HG03457 (cell line): ENCODE results near the gene RAMP2.

Source experiments
- ATAC-seq: cut with Tn5 transposase; IDR thresholded peaks from one replicate; pipeline ENCODE4 v1.9.1; 2021; ENCODE audit warnings: moderate number of reproducible peaks; ENCODE audit not compliant: unreplicated experiment

The RAMP2 gene

DNA sequence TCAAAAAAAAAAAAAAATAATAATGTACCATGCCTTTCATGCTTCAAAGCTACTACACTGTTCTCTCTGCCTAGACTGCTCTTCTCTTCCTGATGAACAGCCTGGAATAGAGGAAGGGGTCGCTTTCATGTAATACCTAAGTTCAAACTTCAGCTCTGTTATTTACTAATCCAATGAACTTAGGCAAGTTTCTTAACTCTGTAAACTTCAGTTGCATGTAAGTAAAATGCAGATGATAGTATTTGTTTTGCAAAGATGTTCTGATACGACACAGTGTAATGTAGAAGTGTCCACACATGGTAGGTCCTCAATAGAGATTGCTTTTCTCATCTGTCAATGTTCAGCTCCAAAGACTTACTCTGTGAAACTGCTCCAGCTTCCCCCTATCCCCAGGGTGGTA is 30.9 kb downstream of the RAMP2 start:
- no peak for ATAC-seq

- ATAC-seq, result no peak
Observed at GRCh38 chr17:42792545-42792944, 31.5 kb downstream of the RAMP2 start.

- no peak for ATAC-seq
Observed at GRCh38 chr17:42795061-42795460, 34.0 kb downstream of the RAMP2 start.

GRCh38 chr17:42795465-42795864 is 34.4 kb downstream of the RAMP2 start:
- ATAC-seq, result no peak

DNA sequence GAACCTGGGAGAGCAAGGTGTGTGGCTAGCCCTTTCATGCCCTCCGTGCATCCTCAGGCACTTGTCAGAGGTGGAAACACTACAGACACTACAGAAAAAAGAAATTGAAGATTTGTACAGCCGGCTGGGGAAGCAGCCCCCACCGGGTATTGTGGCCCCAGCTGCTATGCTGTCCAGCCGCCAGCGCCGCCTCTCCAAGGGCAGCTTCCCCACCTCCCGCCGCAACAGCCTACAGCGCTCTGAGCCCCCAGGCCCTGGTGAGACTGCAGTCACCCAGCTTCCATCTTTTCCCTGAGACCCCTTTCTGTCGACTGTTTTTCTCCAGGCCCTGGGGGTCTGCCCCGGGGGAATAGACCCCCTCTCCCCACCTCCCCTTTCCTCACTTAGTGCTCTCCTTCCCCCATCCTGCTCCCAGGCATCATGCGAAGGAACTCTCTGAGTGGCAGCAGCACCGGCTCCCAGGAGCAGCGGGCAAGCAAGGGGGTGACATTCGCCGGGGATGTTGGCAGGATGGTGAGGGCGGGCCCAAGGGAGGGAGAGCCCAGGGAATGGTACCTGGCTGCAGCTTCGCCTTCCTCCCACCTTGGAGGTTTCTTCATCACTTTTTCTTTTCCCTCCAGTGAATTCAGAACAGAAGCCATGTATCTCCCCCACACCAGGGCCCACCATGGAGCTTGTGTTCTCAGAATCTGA is 35.2 kb downstream of the RAMP2 start:
- ATAC-seq, result no peak

GRCh38 chr17:42797067-42798007 is 36.3 kb downstream of the RAMP2 start:
- ATAC-seq, result no peak

- no peak for ATAC-seq
Observed at GRCh38 chr17:42798011-42798382, 37.0 kb downstream of the RAMP2 start.

GRCh38 chr17:42798383-42799380 is 37.7 kb downstream of the RAMP2 start, which contains the start of the genes CNTD1 and COA3:
Gene CNTD1 (plus strand): TSS chr17:42798861. CDS start chr17:42799068, 207 bp downstream.
Gene COA3 (minus strand): TSS chr17:42798704. CDS start chr17:42798681, 23 bp downstream.
- no peak for ATAC-seq

DNA sequence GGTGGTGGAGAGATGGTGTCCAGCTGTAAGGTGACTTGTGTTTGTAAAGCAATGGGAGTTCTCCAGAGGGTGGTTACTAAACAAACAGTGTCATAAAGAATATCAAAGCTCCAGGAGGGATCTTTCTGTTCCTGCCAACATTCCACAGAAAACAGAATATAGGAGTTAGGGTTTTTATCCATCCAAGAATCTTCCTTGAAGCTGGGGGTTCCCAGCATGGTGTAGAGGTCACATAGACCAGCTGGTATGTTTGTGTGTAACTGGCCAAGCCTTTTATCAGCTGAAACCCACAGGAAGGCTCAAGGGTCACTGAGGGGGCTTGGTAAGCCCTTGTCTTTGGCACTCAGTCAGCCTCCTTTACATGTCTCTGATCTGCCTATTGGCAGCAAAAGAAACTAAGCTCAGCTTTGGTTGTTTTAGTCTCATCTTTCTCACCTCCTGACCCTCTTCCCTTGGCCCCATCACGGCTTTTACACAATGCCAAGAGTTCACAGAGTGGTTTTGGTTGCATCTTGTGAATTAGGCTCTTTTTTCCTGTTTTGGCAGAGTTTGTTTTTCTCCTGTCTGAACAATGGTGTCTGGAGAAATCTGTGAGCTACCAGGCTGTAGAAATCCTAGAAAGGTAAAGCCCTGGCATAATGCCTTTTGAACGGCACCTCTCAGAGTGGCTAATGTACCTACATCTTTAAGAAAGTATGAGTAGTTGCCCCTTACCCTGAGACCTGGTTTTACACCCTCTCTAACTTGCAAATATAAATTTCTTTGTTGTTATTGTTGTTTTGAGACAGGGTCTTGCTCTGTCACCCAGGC is 42.3 kb downstream of the RAMP2 start:
- no peak for ATAC-seq

- ATAC-seq, result no peak
Observed at GRCh38 chr17:42804918-42805367, 43.9 kb downstream of the RAMP2 start.

DNA sequence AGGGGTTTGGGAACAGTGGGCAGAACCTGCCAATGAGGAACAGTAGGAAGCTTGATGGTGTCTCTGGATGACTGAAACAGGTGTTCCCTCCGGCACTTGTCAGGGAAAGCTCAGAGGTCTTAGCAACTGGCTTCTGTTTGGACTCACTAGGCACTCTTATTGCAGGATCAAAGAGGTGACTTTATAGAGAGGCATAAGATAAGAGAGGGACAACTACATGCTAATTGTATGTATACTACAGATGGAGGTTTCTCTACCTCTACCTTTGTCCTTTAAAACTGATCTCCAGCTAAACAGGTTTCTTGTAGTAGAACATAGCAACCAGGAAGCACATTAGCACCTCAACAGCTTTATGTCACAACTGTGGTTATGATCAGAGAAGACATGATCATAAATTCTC is 45.2 kb downstream of the RAMP2 start:
- ATAC-seq, result no peak

DNA sequence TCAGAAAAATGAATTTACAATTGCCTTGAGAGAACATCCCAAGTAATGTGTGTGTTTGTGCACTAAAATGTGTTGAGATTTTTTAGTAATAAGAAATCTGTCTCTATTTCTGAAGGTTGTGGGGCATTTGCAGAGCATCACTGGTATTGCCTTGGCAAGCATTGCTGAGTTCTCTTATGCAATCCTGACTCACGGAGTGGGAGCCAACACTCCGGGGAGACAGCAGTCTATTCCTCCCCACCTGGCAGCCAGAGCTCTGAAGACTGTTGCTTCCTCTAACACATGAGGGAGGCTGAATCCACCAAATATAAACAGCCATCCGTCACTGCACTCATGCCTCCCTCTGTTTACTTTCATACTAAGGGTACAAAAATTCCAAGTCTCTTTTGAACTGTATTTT is 48.2 kb downstream of the RAMP2 start:
- no peak for ATAC-seq
